HG03457 (cell line): Measurements from ENCODE around the gene ASIP.
"Not testable (repeated sequence)": the region's sequence is repeated elsewhere in the genome, so short reads cannot be mapped to it uniquely, and the experiment has no call there.

Experiments
- ATAC-seq: cut with Tn5 transposase; IDR thresholded peaks from one replicate; pipeline ENCODE4 v1.9.1; 2021; ENCODE audit warnings: moderate number of reproducible peaks; ENCODE audit not compliant: unreplicated experiment

The ASIP gene

DNA sequence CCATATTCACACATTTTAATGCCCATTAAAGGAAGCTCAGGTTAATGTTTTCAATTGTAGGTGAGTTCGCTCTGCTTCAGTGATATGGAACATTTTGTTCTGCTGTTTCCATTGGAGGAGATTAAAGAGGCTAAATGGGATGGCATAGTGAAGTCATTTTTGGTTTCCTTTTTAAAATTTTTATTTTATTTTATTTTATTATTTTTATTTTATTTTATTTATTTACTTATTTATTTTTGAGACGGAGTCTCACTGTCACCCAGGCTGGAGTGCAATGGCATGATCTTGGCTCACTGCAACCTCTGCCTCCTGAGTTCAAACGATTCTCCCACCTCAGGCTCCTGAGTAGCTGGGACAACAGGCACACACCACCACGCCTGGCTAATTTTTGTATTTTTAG lies 792 bp downstream of the ASIP start:
- ATAC-seq, result not testable (repeated sequence)

DNA sequence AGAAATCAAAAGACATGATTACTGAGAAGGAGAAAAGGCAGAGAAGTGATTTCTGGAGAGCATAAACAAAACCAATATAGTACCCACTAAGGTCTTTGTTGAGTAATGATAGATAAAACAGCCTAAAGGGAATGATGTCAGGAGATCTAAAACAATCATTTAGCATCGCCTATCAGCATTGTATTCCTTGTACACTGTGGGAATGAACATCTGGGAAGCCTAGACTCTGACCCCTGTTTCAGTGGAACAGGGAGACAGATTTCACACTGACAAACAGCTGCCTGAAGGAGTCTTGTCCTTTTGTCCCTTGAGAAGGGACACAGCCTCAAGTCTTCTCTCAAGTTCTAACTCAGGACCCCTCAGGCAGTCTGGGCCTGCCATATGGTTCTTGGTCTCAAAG lies 1.7 kb downstream of the ASIP start:
- no peak for ATAC-seq

GRCh38 chr20:34243377-34243776 lies 2.2 kb downstream of the ASIP start:
- ATAC-seq, result no peak

- no peak for ATAC-seq
These were observed 5.0 kb downstream of the ASIP start for GRCh38 chr20:34246126-34246626.

DNA sequence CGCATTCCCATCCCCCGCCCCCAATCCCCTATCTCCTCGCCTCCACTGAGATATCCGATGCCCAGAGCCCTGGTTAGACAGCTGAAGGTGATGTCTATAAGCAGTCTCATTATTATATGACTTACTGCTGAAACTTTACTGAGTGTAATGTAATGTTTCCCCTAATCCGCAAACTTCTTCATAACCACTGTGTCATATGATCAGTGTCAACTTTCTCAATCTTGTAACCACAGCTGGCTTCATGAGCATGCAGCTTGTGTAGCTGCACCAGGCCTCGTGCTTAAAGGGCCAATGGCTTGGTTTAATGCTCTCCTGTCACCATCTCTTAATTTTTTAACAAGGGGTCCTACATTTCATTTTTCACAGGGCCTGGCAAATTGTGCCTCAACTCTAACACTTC lies 8.1 kb downstream of the ASIP start:
- ATAC-seq, result no peak

DNA sequence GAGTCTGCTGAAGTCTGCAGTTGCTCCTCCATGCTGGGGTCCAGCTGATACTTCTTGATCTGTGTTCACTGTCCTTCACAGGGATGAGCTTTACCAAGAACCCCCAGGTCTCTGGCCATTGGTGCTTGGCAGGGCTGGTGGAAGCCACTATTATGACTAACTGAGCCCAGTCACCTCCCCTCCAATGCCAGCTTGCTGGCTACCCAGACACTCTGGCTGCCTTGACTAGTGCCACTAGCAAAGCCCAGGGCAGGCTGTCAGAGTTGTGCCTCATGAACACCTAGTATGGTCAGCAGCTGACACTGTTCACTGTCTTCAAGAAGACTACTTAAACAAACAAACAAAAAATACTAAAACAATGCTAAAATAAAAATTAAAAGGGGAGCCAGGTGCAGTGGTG lies 8.8 kb downstream of the ASIP start:
- ATAC-seq, result no peak

DNA sequence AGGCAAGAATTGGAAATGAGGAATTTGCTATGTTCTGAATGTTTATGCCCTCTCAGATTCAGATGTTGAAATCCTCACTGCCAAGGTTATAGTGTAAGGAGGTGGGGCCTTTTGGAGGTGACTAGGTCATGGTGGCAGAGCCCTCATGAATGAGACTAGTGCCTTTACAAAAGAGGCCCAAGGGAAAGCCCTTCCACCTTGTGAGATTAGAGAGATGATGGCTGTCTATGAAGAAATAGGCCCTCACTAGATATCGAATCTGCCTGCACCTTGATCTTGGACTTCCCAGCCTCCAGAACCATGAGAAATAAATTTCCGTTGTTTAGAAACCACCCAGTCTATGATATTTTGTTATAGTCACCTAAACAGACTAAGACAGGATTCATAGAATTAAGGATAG lies 10.4 kb downstream of the ASIP start:
- no peak for ATAC-seq

- not testable (repeated sequence) for ATAC-seq
These were observed 11.3 kb downstream of the ASIP start for GRCh38 chr20:34252431-34253086.

DNA sequence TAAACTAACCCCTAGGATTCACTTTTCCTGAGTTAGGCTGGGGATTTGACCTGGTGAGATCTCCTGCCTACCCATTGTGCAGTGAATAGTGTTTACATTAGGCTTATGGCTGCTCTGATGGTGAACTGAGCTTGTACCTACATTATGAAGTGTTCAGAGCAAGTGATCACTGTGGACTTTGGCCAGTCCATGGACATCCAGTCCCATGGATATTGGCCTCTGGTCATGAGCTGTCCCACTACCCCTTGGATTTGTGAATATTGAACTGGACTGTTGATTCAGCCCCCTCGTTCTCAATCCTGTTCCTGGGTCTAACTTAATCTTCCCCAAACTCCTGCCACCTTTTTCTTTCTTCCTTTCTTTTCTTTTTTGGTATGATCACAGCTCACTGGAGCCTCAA lies 13.8 kb downstream of the ASIP start:
- no peak for ATAC-seq

DNA sequence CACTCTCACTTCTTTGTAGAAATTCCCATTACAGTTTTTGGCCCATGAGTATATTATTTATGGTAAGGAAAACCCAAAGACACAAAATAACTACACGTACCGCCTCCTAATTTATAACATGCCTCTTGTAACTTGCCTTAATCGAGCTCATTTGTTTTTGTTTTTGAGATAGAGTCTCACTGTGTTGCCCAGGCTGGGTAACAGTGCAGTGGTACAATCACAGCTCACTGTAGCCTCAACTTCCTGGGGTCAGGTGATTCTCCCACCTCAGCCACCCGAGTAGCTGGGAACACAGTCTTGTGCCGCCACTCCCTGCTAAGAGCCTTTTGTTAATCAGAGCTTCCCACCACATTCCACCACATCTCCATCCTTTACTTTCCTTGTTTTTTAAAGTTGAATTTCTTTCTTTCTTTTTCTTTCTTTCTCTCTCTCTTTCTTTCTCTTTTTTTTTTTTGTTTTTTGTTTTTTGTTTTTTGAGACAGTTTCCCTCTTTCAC lies 15.5 kb downstream of the ASIP start:
- no peak for ATAC-seq

GRCh38 chr20:34260208-34260942 lies 19.2 kb downstream of the ASIP start:
- ATAC-seq, result no peak

- no peak for ATAC-seq
These were observed 21.5 kb downstream of the ASIP start for GRCh38 chr20:34262488-34263288.

GRCh38 chr20:34263468-34263867 lies 22.2 kb downstream of the ASIP start:
- ATAC-seq, result not testable (repeated sequence)

DNA sequence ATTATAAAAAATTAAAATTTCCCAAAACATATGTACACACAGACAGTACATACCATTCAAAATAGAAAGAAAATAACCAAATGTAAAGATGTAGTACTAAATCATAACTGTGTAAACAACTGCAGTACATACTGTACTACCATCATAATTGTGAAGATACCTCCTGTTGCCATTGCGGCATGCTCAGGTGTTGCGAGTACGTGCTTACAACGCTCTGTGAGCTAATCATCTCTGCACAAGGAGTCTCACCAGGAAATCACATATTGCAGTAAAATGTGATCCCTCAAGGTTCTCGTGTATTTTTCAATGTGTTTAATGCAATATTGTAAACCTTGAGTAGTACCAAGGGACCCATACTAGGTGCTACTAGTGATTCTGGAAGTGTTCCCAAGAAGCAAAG lies 22.9 kb downstream of the ASIP start:
- no peak for ATAC-seq

DNA sequence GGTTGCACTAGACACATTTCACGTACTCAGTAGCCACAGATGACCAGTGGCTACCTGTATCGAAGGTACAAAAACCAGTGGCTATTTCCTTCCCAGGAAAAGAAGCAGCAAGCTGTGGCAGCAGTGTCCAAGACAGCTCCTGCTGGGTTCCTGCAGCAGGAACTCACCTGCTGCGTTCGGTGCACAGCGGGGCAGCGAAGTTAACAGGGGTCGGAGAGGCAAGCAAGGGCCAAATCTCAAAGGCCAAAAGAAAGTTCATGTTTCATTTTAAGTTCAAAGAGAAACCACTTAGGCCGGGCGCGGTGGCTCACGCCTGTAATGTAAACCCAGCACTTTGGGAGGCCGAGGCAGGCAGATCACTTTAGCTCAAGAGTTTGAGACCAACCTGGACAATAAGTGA lies 26.9 kb downstream of the ASIP start:
- ATAC-seq, result no peak

- no peak for ATAC-seq
These were observed 27.8 kb downstream of the ASIP start for GRCh38 chr20:34268851-34269636.

GRCh38 chr20:34269996-34270627 lies 28.9 kb downstream of the ASIP start:
- no peak for ATAC-seq

DNA sequence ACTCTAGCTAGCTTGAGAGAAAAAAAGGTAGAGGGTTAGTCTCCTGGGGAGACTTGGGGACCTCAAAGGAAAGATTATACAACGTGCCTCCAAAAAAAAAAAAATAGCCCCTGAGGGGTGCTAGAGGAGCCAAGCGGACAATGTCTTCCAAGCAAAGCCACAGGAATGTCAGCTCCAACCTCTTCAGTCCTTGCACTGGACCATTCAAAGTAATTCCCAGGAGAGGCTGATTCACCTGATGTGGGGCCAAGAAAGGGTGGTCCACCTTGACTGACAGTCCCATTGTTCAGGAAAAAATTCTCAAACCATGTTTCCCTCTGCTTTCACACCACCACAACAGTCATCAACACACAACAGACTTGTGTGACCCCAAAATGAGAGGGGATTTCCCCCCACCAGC lies 30.7 kb downstream of the ASIP start:
- ATAC-seq, result no peak

GRCh38 chr20:34274694-34275093 lies 33.5 kb downstream of the ASIP start:
- ATAC-seq, result no peak

- no peak for ATAC-seq
These were observed 40.0 kb downstream of the ASIP start for GRCh38 chr20:34281177-34281576.
